HepG2 (cell line): Measurements from ENCODE around the gene RPL23. TPM values are rescaled to one million over a fixed set of nuclear protein-coding genes. Genes with fewer than 3 reads are reported as not detected.

Source experiments
- IRF1 ChIP-seq: sonication (generic); formaldehyde crosslinking; IDR thresholded peaks from 2 replicates; pipeline ENCODE4 v1.4.0; 2020; ENCODE audit warnings: low read depth, mild to moderate bottlenecking, missing genetic modification reagents
- MIXL1 ChIP-seq: IDR thresholded peaks from 2 replicates; pipeline ENCODE4 v1.6.1; 2016
- NFIC ChIP-seq: IDR thresholded peaks from 2 replicates; pipeline ENCODE4 v1.6.1; 2012; ENCODE audit warnings: mild to moderate bottlenecking, low read length, inconsistent platforms
- PHF8 ChIP-seq: sonication (generic); formaldehyde crosslinking; IDR thresholded peaks from 2 replicates; pipeline ENCODE4 v1.5.0; 2020; ENCODE audit warnings: missing genetic modification reagents
- RFXAP ChIP-seq: sonication (generic); formaldehyde crosslinking; IDR thresholded peaks from 2 replicates; pipeline ENCODE4 v1.4.0; 2020; ENCODE audit warnings: missing genetic modification reagents, borderline replicate concordance
- SIN3A ChIP-seq: IDR thresholded peaks from 2 replicates; pipeline ENCODE4 v1.6.1; 2011; ENCODE audit warnings: low read depth, mild to moderate bottlenecking, control low read depth, low read length, borderline replicate concordance
- ZFAT ChIP-seq: sonication (generic); formaldehyde crosslinking; conservative IDR thresholded peaks from 2 replicates; pipeline ENCODE4 v1.8.1; 2023; ENCODE audit warnings: missing genetic modification reagents, inconsistent platforms
- ZNF619 ChIP-seq: sonication (generic); formaldehyde crosslinking; IDR thresholded peaks from 2 replicates; pipeline ENCODE4 v1.4.0; 2020; ENCODE audit warnings: mild to moderate bottlenecking, missing genetic modification reagents
- ZNF709 ChIP-seq: sonication (generic); formaldehyde crosslinking; IDR thresholded peaks from 2 replicates; pipeline ENCODE4 v1.5.0; 2020; ENCODE audit warnings: mild to moderate bottlenecking, missing genetic modification reagents
- ZSCAN9 ChIP-seq: IDR thresholded peaks from 2 replicates; pipeline ENCODE4 v1.6.1; 2016; ENCODE audit warnings: borderline replicate concordance
- polyA plus RNA-seq, 8 experiments: library from polyadenylated mRNA; depleted of rRNA in 3 of 8; stranded (reverse) in 7 of 8; unstranded in 1 of 8; fragments of >200 nt; fragmentation: Illumina TruSeq in 4 of 8; extraction: Trizol in 4 of 8; gene quantifications; 2 replicates each; pipeline versions ENCODE4 v1.2.1 to v1.2.3, GENCODE V29; 2011 to 2016; ENCODE audit warnings: low read depth in 4 of 8, missing spikeins in 1 of 8, mixed read lengths in 1 of 8; ENCODE audit not compliant: insufficient read depth in 1 of 8
- total RNA-seq, 5 experiments: library from RNA; depleted of rRNA; stranded (reverse); fragments of >200 nt; fragmentation: Illumina TruSeq; extraction: Trizol; gene quantifications; 2 replicates each; pipeline ENCODE4 v1.2.3, GENCODE V29; 2016; ENCODE audit warnings: low read depth in 1 of 5
- TF ChIP-seq, protein P1 (sequence below): sonication (generic); formaldehyde crosslinking; conservative IDR thresholded peaks from 2 replicates; pipeline ENCODE4 v1.4.0; 2020; ENCODE audit warnings: missing genetic modification reagents
- TF ChIP-seq, protein P2 (sequence below): sonication (generic); formaldehyde crosslinking; IDR thresholded peaks from 2 replicates; pipeline ENCODE4 v1.8.0; 2022; ENCODE audit warnings: missing genetic modification reagents, low read depth, mild to moderate bottlenecking, borderline replicate concordance
- TF ChIP-seq, protein P3 (sequence below): sonication (generic); formaldehyde crosslinking; IDR thresholded peaks from 2 replicates; pipeline ENCODE4 v1.5.0; 2020; ENCODE audit warnings: mild to moderate bottlenecking, missing genetic modification reagents, borderline replicate concordance
- TF ChIP-seq, protein P4 (sequence below): IDR thresholded peaks from 2 replicates; pipeline ENCODE4 v1.6.1; 2016; ENCODE audit warnings: low read depth, borderline replicate concordance
- TF ChIP-seq, protein P5 (sequence below): sonication (generic); formaldehyde crosslinking; conservative IDR thresholded peaks from 2 replicates; pipeline ENCODE4 v1.4.0; 2020; ENCODE audit warnings: missing genetic modification reagents

RPL23 gene
- total and polyA plus RNA-seq, 2 of the 13 experiments (the other 11 are each of a cell fraction or from before 2014, with no cell fraction given): 2,790 to 4,860 TPM

DNA sequence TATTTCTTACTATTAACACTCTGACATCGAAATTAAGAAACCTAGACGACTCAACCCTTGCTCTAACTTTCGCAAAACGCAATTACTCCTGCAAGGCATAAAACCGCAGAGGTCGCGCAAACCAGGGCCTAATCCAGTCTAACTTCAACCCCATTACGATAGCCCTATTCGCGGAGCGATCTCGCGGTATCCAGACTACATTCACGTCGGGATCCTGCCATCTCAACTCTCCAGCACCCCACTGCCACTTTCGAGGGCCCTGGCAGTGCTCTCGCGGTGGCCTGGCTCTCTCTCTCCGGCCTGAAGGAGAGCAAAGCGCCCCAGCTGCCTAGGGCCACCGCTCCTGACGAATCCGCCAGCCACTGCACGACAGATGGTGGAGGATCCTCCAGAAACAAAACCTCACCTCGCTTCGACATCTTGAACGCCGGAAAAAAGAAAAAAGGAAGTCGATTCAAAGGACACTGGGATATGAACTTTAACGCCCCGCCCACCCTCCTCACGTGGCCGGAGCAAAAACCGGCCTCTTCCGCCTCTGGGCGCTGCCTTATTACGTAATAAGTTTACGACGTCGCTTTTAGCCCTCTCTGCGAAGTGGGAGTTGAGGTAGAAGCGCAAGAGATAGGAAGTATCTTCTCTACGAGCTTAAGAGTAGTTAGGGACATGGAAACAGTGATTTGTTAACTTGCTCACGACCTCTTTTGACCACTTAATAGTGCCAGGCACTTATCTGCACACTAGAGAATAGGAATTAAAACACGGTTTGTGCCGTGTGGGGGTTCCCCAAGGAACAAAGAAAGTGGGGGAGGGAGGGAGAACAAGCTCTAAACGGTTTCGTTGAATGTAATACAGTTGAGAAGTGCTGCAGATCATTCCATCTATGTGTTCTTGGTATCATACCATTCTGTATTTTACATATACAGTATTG lies at the start of gene RPL23 (continued):
- TF ChIP-seq, protein P1, sequence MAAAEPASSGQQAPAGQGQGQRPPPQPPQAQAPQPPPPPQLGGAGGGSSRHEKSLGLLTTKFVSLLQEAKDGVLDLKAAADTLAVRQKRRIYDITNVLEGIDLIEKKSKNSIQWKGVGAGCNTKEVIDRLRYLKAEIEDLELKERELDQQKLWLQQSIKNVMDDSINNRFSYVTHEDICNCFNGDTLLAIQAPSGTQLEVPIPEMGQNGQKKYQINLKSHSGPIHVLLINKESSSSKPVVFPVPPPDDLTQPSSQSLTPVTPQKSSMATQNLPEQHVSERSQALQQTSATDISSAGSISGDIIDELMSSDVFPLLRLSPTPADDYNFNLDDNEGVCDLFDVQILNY (CRISPR knock-in tag): peak; percentile 78; the same call in 1 of the 2 replicates
- peak; percentile 92 for TF ChIP-seq SIN3A
- TF ChIP-seq, protein P2, sequence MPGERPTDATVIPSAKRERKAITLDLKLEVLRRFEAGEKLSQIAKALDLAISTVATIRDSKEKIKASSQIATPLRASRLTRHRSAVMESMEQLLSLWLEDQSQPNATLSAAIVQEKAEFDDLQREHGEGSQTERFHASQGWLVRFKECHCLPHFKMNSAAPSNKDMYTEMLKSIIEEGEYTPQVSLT (CRISPR knock-in tag): no peak
- peak; percentile 96; the same call in 1 of the 2 replicates for TF ChIP-seq ZSCAN9 (CRISPR knock-in tag)
- TF ChIP-seq RFXAP: peak; percentile 86
- TF ChIP-seq, protein P3, sequence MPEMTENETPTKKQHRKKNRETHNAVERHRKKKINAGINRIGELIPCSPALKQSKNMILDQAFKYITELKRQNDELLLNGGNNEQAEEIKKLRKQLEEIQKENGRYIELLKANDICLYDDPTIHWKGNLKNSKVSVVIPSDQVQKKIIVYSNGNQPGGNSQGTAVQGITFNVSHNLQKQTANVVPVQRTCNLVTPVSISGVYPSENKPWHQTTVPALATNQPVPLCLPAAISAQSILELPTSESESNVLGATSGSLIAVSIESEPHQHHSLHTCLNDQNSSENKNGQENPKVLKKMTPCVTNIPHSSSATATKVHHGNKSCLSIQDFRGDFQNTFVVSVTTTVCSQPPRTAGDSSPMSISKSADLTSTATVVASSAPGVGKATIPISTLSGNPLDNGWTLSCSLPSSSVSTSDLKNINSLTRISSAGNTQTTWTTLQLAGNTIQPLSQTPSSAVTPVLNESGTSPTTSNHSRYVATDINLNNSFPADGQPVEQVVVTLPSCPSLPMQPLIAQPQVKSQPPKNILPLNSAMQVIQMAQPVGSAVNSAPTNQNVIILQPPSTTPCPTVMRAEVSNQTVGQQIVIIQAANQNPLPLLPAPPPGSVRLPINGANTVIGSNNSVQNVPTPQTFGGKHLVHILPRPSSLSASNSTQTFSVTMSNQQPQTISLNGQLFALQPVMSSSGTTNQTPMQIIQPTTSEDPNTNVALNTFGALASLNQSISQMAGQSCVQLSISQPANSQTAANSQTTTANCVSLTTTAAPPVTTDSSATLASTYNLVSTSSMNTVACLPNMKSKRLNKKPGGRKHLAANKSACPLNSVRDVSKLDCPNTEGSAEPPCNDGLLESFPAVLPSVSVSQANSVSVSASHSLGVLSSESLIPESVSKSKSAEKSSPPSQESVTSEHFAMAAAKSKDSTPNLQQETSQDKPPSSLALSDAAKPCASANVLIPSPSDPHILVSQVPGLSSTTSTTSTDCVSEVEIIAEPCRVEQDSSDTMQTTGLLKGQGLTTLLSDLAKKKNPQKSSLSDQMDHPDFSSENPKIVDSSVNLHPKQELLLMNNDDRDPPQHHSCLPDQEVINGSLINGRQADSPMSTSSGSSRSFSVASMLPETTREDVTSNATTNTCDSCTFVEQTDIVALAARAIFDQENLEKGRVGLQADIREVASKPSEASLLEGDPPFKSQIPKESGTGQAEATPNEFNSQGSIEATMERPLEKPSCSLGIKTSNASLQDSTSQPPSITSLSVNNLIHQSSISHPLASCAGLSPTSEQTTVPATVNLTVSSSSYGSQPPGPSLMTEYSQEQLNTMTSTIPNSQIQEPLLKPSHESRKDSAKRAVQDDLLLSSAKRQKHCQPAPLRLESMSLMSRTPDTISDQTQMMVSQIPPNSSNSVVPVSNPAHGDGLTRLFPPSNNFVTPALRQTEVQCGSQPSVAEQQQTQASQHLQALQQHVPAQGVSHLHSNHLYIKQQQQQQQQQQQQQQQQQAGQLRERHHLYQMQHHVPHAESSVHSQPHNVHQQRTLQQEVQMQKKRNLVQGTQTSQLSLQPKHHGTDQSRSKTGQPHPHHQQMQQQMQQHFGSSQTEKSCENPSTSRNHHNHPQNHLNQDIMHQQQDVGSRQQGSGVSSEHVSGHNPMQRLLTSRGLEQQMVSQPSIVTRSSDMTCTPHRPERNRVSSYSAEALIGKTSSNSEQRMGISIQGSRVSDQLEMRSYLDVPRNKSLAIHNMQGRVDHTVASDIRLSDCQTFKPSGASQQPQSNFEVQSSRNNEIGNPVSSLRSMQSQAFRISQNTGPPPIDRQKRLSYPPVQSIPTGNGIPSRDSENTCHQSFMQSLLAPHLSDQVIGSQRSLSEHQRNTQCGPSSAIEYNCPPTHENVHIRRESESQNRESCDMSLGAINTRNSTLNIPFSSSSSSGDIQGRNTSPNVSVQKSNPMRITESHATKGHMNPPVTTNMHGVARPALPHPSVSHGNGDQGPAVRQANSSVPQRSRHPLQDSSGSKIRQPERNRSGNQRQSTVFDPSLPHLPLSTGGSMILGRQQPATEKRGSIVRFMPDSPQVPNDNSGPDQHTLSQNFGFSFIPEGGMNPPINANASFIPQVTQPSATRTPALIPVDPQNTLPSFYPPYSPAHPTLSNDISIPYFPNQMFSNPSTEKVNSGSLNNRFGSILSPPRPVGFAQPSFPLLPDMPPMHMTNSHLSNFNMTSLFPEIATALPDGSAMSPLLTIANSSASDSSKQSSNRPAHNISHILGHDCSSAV (CRISPR knock-in tag): no peak; the same call in 1 of the 2 replicates
- peak; percentile 78; the same call in 1 of the 2 replicates for TF ChIP-seq ZFAT (CRISPR knock-in tag)
- TF ChIP-seq IRF1 (CRISPR knock-in tag): 0 out of 2 replicates have a peak, but pooled peaks have one; percentile 80
- TF ChIP-seq PHF8 (CRISPR knock-in tag): peak; percentile 96
- TF ChIP-seq NFIC: peak; percentile 79; the same call in 1 of the 2 replicates
- peak; percentile 96 for TF ChIP-seq ZNF619 (CRISPR knock-in tag)
- TF ChIP-seq ZNF709 (CRISPR knock-in tag): peak; percentile 50; the same call in 1 of the 2 replicates
- peak; percentile 91 for TF ChIP-seq MIXL1 (CRISPR knock-in tag)
- TF ChIP-seq, protein P4, sequence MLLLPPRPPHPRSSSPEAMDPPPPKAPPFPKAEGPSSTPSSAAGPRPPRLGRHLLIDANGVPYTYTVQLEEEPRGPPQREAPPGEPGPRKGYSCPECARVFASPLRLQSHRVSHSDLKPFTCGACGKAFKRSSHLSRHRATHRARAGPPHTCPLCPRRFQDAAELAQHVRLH: peak; percentile 98
- TF ChIP-seq, protein P5, sequence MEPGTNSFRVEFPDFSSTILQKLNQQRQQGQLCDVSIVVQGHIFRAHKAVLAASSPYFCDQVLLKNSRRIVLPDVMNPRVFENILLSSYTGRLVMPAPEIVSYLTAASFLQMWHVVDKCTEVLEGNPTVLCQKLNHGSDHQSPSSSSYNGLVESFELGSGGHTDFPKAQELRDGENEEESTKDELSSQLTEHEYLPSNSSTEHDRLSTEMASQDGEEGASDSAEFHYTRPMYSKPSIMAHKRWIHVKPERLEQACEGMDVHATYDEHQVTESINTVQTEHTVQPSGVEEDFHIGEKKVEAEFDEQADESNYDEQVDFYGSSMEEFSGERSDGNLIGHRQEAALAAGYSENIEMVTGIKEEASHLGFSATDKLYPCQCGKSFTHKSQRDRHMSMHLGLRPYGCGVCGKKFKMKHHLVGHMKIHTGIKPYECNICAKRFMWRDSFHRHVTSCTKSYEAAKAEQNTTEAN (CRISPR knock-in tag): peak; percentile 82
- TF ChIP-seq, all 625 proteins: peak for 461
